GM12864 (cell line): ENCODE measurements around the gene SLBP.

Experiments used
- DNase-seq: peaks from one replicate; pipeline ENCODE4 v3.0.0-alpha.2; 2011; ENCODE audit warnings: low read depth
- H3K4me3 ChIP-seq: 2 replicates; pipeline ENCODE4 v1.5.1; 2011; ENCODE audit warnings: mild to moderate bottlenecking, low read depth, low read length, control low read depth
- TF ChIP-seq, protein P1 (sequence below): IDR thresholded peaks from 2 replicates; pipeline ENCODE4 v1.5.1; 2011; ENCODE audit warnings: low read depth, mild to moderate bottlenecking, moderate library complexity, low read length, control low read depth, inconsistent platforms; ENCODE audit errors: missing control alignments

The SLBP gene

DNA sequence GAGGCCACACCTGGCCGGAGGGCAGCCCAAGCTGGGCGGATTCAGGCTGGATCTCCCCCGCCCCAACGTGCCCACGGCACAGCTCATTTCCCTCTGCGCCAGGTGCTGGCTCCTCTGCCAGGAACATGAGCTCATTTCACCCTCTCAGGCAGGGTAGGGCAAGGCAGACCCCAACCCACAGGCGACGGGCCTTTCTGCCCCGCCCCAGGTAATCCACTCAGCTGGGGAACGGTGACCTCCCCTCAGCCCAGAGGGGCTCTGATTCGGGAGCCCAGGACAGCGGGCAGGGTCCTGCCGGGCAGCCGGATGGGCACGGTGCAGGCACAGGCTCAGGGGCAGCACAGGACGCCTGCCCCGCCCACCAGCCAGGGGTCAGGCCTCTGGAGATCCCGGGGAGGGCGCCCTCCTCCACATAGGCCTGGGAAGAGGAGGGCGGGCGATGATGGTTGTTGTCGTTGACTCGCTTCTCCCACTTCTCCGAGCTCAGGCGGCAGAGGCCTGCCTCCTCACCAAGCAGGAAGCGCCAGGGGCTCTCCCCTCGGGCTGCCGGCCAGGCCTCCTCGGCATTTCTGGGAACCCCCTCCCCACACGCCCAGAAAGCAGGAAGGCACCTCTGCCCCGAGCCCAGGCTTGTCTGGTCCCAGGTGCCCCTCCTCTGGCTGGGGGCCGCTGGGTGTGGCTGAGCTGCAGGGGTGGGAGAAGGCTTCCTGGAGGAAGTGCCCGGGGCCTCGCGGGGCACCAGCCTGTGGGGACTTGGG, 40.3 kb upstream of the SLBP start:
- H3K4me3 ChIP-seq, result no peak overlapping the region
- DNase-seq, result no peak
- TF ChIP-seq, protein P1, sequence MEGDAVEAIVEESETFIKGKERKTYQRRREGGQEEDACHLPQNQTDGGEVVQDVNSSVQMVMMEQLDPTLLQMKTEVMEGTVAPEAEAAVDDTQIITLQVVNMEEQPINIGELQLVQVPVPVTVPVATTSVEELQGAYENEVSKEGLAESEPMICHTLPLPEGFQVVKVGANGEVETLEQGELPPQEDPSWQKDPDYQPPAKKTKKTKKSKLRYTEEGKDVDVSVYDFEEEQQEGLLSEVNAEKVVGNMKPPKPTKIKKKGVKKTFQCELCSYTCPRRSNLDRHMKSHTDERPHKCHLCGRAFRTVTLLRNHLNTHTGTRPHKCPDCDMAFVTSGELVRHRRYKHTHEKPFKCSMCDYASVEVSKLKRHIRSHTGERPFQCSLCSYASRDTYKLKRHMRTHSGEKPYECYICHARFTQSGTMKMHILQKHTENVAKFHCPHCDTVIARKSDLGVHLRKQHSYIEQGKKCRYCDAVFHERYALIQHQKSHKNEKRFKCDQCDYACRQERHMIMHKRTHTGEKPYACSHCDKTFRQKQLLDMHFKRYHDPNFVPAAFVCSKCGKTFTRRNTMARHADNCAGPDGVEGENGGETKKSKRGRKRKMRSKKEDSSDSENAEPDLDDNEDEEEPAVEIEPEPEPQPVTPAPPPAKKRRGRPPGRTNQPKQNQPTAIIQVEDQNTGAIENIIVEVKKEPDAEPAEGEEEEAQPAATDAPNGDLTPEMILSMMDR, result no peak

DNA sequence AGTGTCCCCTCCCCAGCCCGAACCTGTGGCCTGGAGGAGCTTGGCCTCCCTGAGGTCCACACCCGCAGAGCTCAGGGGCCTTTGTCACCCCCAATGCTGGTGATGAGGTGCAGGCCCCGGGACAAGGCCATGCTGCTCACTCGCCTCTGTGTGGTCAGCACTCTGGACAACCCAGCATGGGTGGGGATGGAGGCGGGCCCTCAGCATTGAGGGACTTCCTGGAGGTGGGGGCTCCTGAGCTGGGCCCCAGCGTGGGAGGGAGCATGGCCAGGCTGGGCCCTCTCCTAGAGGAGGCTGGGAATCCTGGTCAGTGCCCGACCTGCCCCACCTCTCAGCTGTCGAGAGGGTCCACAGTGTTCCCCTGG, 39.8 kb upstream of the SLBP start:
- TF ChIP-seq, protein P1, result no peak
- no peak overlapping the region for H3K4me3 ChIP-seq

DNA sequence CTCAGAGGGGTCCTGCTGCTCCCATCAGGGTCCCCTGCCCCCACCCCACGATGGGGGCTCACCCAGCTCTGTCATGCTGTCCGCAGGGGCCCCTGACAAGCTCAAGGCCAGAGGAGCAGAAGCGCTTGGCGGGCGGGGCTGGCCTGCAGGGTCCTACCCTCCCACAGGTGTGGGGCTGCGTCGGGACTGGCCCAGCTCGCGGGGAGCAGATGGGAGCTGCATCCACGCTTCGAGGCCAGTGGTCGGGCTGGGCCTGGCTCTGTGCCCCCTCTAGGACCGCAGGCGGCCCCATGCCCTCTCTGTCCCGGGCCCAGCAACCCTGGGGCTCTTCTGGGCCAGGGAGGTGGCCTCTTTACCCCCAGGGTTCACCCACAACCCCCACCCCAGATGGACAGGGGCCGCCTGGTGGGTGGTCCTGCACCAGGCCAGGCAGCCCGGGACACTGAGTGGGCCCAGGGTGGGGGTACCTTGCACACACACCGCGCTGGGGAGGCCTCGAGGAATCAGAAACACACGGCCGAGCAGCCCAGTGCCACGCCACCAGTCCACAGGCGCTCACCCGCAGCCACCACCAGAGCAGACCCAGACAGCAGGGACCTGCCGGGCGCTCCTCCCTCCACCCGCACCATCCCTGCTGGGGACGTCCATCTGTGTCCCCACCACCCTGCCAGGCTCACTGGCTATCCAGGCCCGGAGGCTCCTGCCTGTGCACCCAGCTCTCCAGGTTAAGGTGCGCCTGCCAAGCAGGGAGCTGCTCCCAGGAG, 39.2 kb upstream of the SLBP start:
- H3K4me3 ChIP-seq, result no peak overlapping the region
- no peak for DNase-seq
- TF ChIP-seq, protein P1, result no peak

More for the DNA sequence above, 39.8 kb upstream of the SLBP start:
- no peak for DNase-seq

DNA sequence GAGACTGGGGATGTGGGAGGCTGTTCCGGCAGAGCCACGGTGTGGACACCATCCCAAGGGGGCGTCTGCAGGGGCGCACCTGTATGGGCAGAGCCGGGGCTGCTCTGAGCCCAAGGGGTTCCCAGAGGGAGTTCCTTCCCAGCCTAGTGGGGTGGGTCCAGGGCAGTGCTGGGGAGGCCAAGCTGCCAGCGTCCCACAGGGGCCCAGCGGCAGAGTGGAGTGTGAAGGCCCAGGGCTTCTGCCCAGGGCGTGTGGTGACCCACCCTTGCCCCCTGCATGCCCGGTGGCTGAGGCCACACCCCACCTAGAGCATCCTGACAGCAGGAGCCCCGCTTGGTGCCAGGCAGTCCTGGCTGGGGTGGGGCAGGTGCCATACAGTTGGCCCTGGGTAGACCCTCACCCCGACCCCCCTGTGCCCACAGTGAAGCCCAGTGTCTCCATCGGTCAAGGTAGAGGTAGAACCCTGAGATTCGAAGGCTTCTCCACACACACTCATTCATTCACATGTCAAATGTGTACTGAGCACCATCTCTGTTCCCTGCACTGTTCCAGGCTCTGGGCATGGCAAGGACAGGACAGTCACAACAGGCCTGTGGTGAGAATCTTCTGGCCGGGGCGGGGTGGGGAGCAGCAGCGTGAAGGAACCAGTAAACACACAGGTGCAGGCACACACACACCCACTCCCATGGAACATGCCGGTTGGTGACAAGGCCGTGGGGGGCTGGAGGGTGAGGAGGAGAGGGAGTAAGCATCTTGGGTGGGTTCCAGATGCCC, 38.4 kb upstream of the SLBP start:
- no peak overlapping the region for H3K4me3 ChIP-seq
- no peak for DNase-seq
- TF ChIP-seq, protein P1, result no peak

DNA sequence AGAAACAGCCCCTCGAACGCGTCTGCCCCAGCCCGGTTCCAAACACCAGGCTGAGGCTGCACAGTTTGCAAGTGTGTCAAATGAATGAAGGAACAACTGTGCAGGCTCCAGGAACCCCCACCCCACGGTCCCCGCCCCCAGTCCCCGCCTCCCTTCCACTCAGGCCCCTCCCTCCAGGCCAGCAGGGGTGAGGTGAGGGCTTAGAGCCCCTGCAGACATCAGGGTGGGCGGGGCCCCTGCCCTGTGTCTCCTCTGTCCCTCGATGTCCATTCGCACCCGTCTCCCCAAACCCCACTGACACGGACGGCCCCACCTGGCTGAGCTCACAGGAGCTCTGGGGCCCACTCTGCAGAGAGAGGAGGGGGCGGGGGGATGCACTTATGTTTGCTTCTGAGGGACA, 37.7 kb upstream of the SLBP start:
- no peak for DNase-seq
- H3K4me3 ChIP-seq, result no peak overlapping the region
- TF ChIP-seq, protein P1, result no peak

DNA sequence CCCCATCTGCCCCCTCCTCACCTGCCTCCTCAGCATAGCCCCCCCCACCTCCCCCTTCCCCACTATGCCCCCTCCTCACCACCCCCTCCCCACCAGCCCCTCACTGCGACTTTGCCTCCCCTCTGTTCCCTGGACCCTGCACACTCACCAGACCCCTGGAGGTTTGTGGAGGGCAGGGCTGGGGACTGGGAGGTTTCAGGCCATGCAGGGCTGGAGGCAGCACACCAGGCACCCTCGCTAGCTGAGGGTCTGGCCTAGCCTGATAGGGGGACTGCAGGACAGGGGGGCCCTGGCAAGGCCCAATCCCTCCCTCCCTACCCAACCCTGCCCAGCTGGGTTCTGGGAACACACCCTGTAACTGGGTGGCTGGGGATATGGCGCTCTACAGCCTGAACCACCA, 37.3 kb upstream of the SLBP start:
- DNase-seq, result no peak
- TF ChIP-seq, protein P1, result no peak
- no peak overlapping the region for H3K4me3 ChIP-seq
